ENCODE data around the gene EHBP1L1. TPM values are rescaled to one million over a fixed set of nuclear protein-coding genes. Genes with fewer than 3 reads are reported as not detected.

EHBP1L1 gene
- not detected in 2 replicates for polyA plus RNA-seq

DNA sequence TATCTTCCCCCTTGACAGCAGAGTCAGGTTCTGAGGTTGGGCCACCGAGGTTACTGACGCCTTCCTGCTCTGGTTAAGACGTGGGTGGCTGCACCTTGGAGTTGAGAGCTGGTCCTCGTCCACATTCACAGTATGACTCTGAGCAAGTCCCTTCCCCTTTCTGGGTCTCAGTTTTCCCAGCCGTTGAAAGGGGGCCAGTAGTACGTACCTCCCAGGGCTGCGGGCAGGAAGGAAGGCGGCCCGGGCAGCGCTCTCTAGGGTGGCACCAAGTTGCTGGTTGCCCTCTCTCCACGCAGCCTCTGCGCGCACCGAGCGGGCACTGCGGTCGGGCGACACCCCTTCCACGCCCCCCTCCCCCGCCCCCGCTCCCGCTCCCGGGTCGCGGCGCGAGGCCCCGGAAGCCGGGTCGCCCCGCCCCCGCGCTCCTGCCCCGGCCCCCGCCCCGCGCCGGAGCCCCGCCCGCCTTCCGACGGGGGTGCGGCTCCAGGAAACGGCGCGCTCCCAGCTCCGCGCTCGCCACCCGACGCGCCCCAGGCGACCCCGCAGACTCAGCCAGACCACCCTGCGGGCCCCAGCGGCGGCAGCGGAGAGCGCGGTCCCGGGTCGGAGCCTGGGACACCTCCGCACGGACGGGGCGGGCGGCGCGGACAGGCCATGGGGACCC, at the start of gene EHBP1L1:
EHBP1L1 (plus strand) TSS at position 486 of the 664 bp plus-strand sequence. CDS start 250 bp downstream, outside the sequence.

DNA sequence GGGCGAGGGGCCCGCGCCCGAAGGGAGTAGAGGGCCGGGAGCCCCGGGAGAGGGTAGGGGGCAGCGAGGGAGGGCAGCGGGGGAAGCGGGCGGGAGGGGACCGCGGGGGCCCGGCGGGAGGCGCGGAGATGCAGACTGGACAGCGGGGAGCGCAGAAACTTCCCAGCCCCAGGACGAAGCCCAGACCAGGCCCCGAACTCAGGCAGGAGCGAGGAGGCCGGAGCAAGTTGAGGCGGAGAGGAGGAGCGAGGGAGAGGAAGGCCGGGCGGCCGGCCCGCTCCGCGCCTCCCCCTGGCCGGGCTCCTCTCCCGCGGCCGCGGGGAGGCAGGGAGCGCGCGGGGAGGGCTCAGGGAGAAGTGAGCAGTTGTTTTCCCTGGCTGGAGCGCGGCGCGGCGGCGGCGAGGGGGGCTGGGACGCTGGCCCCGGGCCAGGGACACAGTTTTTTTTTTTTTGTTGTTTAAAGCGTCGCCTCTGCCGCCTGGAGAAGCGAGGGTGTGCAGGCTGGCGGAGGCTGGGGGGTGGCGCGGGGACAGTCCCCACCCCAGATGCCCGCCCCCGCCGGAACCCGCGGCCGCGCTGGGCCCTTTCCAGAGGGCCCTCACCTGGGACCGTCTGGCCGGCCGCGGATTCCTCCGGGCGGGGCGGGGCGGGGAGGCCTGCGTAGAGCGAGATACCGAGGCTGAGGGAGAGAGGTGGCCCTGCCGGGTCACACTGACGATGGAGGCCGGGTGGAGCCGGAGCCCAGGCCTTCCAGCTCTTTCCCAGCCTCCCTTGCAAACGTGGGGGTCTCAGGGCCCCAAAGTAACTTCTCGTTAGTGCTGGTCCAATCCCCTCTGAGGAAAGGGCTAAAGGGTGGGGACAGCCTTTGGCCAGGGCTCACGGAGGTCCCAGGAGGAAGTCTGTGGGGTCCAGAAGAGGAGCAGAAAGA, 17.6 kb upstream of the EHBP1L1 start, which contains the start of gene LTBP3:
LTBP3 (minus strand) TSS at position 358 of the 928 bp plus-strand sequence. CDS start 400 bp downstream, outside the sequence.

GRCh38 chr11:65569973-65570918, 5.6 kb upstream of the EHBP1L1 start, which contains the start of gene ZNRD2:
ZNRD2 (plus strand) TSS chr11:65570477; CDS start chr11:65570492, 15 bp downstream.

GRCh38 chr11:65572356-65573051, 3.3 kb upstream of the EHBP1L1 start, which contains the start of gene FAM89B:
FAM89B (plus strand) TSS chr11:65572538; CDS start chr11:65572670, 132 bp downstream.

GRCh38 chr11:65595543-65596281, 19.9 kb downstream of the EHBP1L1 start, which contains the start of gene KCNK7:
KCNK7 (minus strand) TSS chr11:65595800; CDS start chr11:65595772, 28 bp downstream.

GRCh38 chr11:65615229-65615949, 39.5 kb downstream of the EHBP1L1 start, which contains the start of gene PCNX3:
PCNX3 (plus strand) TSS chr11:65615776; CDS start chr11:65616312, 536 bp downstream.

DNA sequence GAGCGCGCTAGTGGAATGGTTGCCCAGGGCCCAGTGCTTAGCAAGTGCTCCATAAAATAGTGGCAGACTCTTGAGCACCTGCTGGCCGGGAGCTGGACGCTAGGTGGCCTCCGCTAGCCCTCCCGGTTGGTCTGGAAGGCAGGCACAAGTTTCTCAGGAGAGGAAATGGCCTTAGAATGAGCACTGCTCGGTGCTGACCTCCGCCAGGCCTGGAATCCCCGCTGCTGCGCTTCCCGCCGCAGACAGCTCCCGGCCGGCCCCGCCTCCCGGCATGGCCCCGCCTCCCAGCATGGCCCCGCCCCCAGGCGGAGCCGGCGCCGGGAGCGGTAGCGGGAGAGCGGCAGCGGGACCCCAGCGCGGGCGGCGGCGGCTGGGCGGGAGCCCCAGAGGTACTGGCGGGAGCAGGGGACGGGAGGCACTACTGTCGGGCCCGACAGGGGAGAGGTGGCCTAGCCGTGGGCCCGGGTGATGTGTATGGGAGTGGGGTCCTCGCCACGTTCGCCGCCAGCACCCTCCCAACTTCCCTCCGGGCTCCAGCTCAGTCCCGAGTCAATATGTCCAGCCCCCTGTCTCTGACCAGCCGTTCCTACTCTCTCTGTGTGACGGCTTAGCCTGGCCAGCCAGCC, 62.1 kb downstream of the EHBP1L1 start, which contains the start of gene SIPA1:
SIPA1 (plus strand) TSS at position 308 of the 626 bp plus-strand sequence. CDS start 2,821 bp downstream, outside the sequence.

Other genes starting within 250 kb of the EHBP1L1 start
- gene DPF2, start 242.2 kb upstream of the EHBP1L1 start, polyA plus RNA-seq = 19.0 and 20.5 TPM in 2 replicates
- 1.7 and 1.8 TPM in 2 replicates for gene TIGD3, start 221.3 kb upstream of the EHBP1L1 start, polyA plus RNA-seq
- gene SLC25A45, start 193.4 kb upstream of the EHBP1L1 start, polyA plus RNA-seq = 0.51 TPM in 1 of 2 replicates, not detected in the other
- 2.2 and 2.6 TPM in 2 replicates for gene FRMD8, start 189.4 kb upstream of the EHBP1L1 start, polyA plus RNA-seq
- gene NEAT1, start 153.3 kb upstream of the EHBP1L1 start, polyA plus RNA-seq = 65.7 and 70.6 TPM in 2 replicates
- gene MALAT1, start 77.0 kb upstream of the EHBP1L1 start, polyA plus RNA-seq = 70,295 and 74,607 TPM in 2 replicates
- gene SCYL1, start 51.0 kb upstream of the EHBP1L1 start, polyA plus RNA-seq = 17.9 and 24.7 TPM in 2 replicates
- gene LTBP3, start 17.7 kb upstream of the EHBP1L1 start, polyA plus RNA-seq = 0.57 and 1.3 TPM in 2 replicates
- 9.2 and 18.7 TPM in 2 replicates for gene ZNRD2, start 5.6 kb upstream of the EHBP1L1 start, polyA plus RNA-seq
- gene FAM89B, start 3.5 kb upstream of the EHBP1L1 start, polyA plus RNA-seq = 3.2 and 10.1 TPM in 2 replicates
- gene KCNK7, start 19.7 kb downstream of the EHBP1L1 start, polyA plus RNA-seq = not detected in 2 replicates
- gene MAP3K11, start 38.2 kb downstream of the EHBP1L1 start, polyA plus RNA-seq = 0.78 and 1.7 TPM in 2 replicates
- 0.74 and 1.5 TPM in 2 replicates for gene PCNX3, start 39.7 kb downstream of the EHBP1L1 start, polyA plus RNA-seq
- not detected in 2 replicates for gene SIPA1, start 62.0 kb downstream of the EHBP1L1 start, polyA plus RNA-seq
- gene RELA, start 86.9 kb downstream of the EHBP1L1 start, polyA plus RNA-seq = 2.3 and 3.0 TPM in 2 replicates
- gene KAT5, start 136.2 kb downstream of the EHBP1L1 start, polyA plus RNA-seq = 2.4 and 7.8 TPM in 2 replicates
- 6.6 and 13.0 TPM in 2 replicates for gene RNASEH2C, start 144.7 kb downstream of the EHBP1L1 start, polyA plus RNA-seq
- 0.08 and 0.35 TPM in 2 replicates for gene AP5B1, start 204.9 kb downstream of the EHBP1L1 start, polyA plus RNA-seq
- gene OVOL1, start 211.0 kb downstream of the EHBP1L1 start, polyA plus RNA-seq = not detected in 2 replicates